ENCODE measurements around the gene NAA10.

The NAA10 gene

GRCh38 chrX:153881281-153881680 is 53.6 kb downstream of the NAA10 start:
- H3K9me3 ChIP-seq (ENCODE audit: control insufficient read depth, insufficient read depth, low read length) = peaks cover 20% of the 10 kb centered on the region
- H3K27ac ChIP-seq (ENCODE audit: low read depth, low read length) = no peak overlapping the region
- H3K9ac ChIP-seq (ENCODE audit: low read depth, low read length) = no peak overlapping the region
- H3K36me3 ChIP-seq (ENCODE audit: control insufficient read depth, insufficient read depth, low read length) = no peaks in the 10 kb centered on the region
- no peak overlapping the region for H3K4me3 ChIP-seq (ENCODE audit: low read depth, low read length)
- peaks cover 31% of the 10 kb centered on the region; the same call in 1 of the 2 replicates for H3K4me1 ChIP-seq (ENCODE audit: control insufficient read depth, insufficient read depth, low read length)
- H3K27me3 ChIP-seq (ENCODE audit: control insufficient read depth, insufficient read depth, low read length) = peaks cover 7% of the 10 kb centered on the region; the same call in 1 of the 2 replicates

GRCh38 chrX:153880440-153880815 is 54.4 kb downstream of the NAA10 start:
- no peak overlapping the region for H3K4me3 ChIP-seq (ENCODE audit: low read depth, low read length)
- H3K36me3 ChIP-seq (ENCODE audit: control insufficient read depth, insufficient read depth, low read length) = no peaks in the 10 kb centered on the region
- H3K27ac ChIP-seq (ENCODE audit: low read depth, low read length) = no peak overlapping the region
- peaks cover 6% of the 10 kb centered on the region; the same call in 1 of the 2 replicates for H3K27me3 ChIP-seq (ENCODE audit: control insufficient read depth, insufficient read depth, low read length)
- H3K9me3 ChIP-seq (ENCODE audit: control insufficient read depth, insufficient read depth, low read length) = peaks cover 22% of the 10 kb centered on the region
- H3K4me1 ChIP-seq (ENCODE audit: control insufficient read depth, insufficient read depth, low read length) = peaks cover 31% of the 10 kb centered on the region; the same call in 1 of the 2 replicates
- H3K9ac ChIP-seq (ENCODE audit: low read depth, low read length) = no peak overlapping the region

GRCh38 chrX:153879741-153880439 is 54.9 kb downstream of the NAA10 start:
- Histone ChIP-seq H3K9ac (ENCODE audit: low read depth, low read length) (no peak overlapping the region), H3K36me3 (ENCODE audit: control insufficient read depth, insufficient read depth, low read length) (no peaks in the 10 kb centered on the region), H3K9me3 (ENCODE audit: control insufficient read depth, insufficient read depth, low read length) (peaks cover 22% of the 10 kb centered on the region), H3K27me3 (ENCODE audit: control insufficient read depth, insufficient read depth, low read length) (0 out of 2 replicates have a peak, but pooled peaks cover under 1% of the 10 kb centered on the region), H3K4me1 (ENCODE audit: control insufficient read depth, insufficient read depth, low read length) (peaks cover 31% of the 10 kb centered on the region; the same call in 1 of the 2 replicates), H3K27ac (ENCODE audit: low read depth, low read length) (no peak overlapping the region), H3K4me3 (ENCODE audit: low read depth, low read length) (0 out of 2 replicates have a peak overlapping the region, but pooled peaks have one; percentile 23)

Data from HUES48 (cell line).